Right lobe of liver (tissue), 6 donors: ENCODE data around the gene MCM6. TPM values are rescaled to one million over a fixed set of nuclear protein-coding genes. Genes with fewer than 3 reads are reported as not detected.
A peak's percentile ranks its signal among the peaks of the same experiment; 100 is the strongest.

Experiments used
- ATAC-seq, 4 donors: fragments of 200-7000 bp; cut with Tn5 transposase; one replicate each; pipeline ENCODE4 v1.9.1; 2020; ENCODE audit warnings: mild to moderate bottlenecking in 4 of 4, moderate library complexity in 4 of 4
- DNase-seq, 3 donors: peaks; one replicate each; pipeline ENCODE4 v3.0.0-alpha.2; 2020
- H3K27ac ChIP-seq, 3 donors: fragments of 200-600 bp; one replicate each; pipeline ENCODE4 v1.8.0; 2022
- H3K27me3 ChIP-seq, 2 donors: fragments of 200-600 bp; one replicate each; pipeline ENCODE4 v1.8.0; 2022
- H3K36me3 ChIP-seq, 4 donors: fragments of 200-600 bp; sonication (generic) in 1 of 4; one replicate each; pipeline versions ENCODE4 v1.5.1 to v1.8.0; 2017 to 2022; ENCODE audit warnings: control low read depth in 1 of 4
- H3K4me1 ChIP-seq, 4 donors: fragments of 200-600 bp; sonication (generic) in 1 of 4; one replicate each; pipeline versions ENCODE4 v1.5.1 to v1.8.0; 2017 to 2022; ENCODE audit warnings: control low read depth in 1 of 4
- H3K4me3 ChIP-seq, 3 donors: fragments of 200-600 bp; one replicate each; pipeline ENCODE4 v1.8.0; 2022
- H3K9me3 ChIP-seq, 4 donors: fragments of 200-600 bp; sonication (generic) in 1 of 4; one replicate each; pipeline versions ENCODE4 v1.5.1 to v1.8.0; 2017 to 2022; ENCODE audit warnings: control low read depth in 1 of 4
- POLR2A ChIP-seq: fragments of 450-650 bp; IDR thresholded peaks from one replicate; pipeline ENCODE4 v1.6.1; 2017; ENCODE audit warnings: antibody characterized with exemption, mild to moderate bottlenecking
- WGBS: methylation state at CpG from one replicate; pipeline ENCODE4 v1.1.6; 2018; ENCODE audit warnings: low coverage, low lambda C conversion rate; ENCODE audit not compliant: insufficient coverage; ENCODE audit errors: missing lambda C conversion rate; 5-methylcytosine and 5-hydroxymethylcytosine counted together
- intact Hi-C, 2 donors: fragments of 100-400 bp; cut with DNase I; formaldehyde crosslinking; loops; one replicate each; pipeline versions ENCODE4 v1.11.2 to v1.14.1; 2022
- total RNA-seq, 6 experiments: library from RNA; depleted of rRNA in 2 of 6; stranded (reverse); fragments of >200 nt in 2 of 6; fragmentation: NEBNext Ultra II Directional in 3 of 6; extraction: Animal tissue kit (Norgen Biotek cat#: 25700) in 3 of 6; gene quantifications; one replicate each; pipeline versions ENCODE4 v1.1.0 to v1.2.4, GENCODE V29; 2016 to 2023
- TF ChIP-seq, protein P1 (sequence below), 4 donors: fragments of 200-600 bp in 3 of 4; fragments of 450-650 bp in 1 of 4; IDR thresholded peaks; one replicate each; pipeline versions ENCODE4 v1.5.1 to v1.8.0; 2016 to 2022; ENCODE audit warnings: antibody characterized with exemption in 4 of 4, mild to moderate bottlenecking in 2 of 4
- donor health status: DM: no; HTN: yes; CAD: no.
- donor health status: DM: no; HTN: no; CAD: no.
- donor health status: DM: no; HTN: no; CAD: no.
- donor health status: DM: no; HTN: yes; CAD: no.
- donor health status: DM: no; HTN: yes; CAD: no.

The MCM6 gene
- total RNA-seq, 6 experiments from 2014 or later, result 1.5 to 13.2 (median 4.7) TPM

DNA sequence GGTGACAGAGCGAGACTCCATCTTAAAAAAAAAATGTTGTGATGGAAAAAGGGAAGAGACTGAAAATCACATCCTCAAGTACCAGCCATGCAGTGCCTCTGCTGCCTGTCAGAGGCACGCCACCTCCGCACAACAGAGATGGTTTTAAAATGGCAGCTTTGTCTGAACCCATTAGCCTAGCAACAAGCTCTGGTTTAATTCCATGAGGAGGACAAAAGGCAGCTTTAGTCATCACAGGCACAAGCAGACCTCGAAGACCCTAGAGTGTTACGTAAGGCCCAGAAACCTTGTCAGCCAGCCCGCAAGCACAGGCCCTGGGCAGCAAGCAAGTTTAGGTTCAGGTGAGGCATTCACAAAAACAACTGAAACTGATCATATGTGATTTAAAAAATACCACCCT, 49.7 kb downstream of the MCM6 start:
- no peak overlapping the region for H3K4me3 ChIP-seq
- no peaks in the 10 kb centered on the region for H3K36me3 ChIP-seq
- TF ChIP-seq, protein P1, sequence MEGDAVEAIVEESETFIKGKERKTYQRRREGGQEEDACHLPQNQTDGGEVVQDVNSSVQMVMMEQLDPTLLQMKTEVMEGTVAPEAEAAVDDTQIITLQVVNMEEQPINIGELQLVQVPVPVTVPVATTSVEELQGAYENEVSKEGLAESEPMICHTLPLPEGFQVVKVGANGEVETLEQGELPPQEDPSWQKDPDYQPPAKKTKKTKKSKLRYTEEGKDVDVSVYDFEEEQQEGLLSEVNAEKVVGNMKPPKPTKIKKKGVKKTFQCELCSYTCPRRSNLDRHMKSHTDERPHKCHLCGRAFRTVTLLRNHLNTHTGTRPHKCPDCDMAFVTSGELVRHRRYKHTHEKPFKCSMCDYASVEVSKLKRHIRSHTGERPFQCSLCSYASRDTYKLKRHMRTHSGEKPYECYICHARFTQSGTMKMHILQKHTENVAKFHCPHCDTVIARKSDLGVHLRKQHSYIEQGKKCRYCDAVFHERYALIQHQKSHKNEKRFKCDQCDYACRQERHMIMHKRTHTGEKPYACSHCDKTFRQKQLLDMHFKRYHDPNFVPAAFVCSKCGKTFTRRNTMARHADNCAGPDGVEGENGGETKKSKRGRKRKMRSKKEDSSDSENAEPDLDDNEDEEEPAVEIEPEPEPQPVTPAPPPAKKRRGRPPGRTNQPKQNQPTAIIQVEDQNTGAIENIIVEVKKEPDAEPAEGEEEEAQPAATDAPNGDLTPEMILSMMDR (IDR thresholded peaks at IDR 0.05), result no peak
- TF ChIP-seq POLR2A, result no peak
- H3K4me1 ChIP-seq, result no peaks in the 10 kb centered on the region
- no peaks in the 10 kb centered on the region for H3K27me3 ChIP-seq
- no peak overlapping the region for H3K27ac ChIP-seq
- intact Hi-C loops, result no loop called here
- ATAC-seq, result no peak
- WGBS, result 64% methylated on average over 4 of the region's 6 CpGs
- DNase-seq, result no peak
- H3K9me3 ChIP-seq, result no peaks in the 10 kb centered on the region

- no peak overlapping the region for H3K4me3 ChIP-seq
- DNase-seq (no peak), ATAC-seq (peak in 2 of 4 donors; percentile 23 to 24)
- TF ChIP-seq POLR2A, result no peak
- H3K9me3 ChIP-seq, result no peaks in the 10 kb centered on the region
- intact Hi-C loops, result no loop called here
- WGBS, result 25% methylated on average over 5 of the region's 11 CpGs
- H3K36me3 ChIP-seq, result no peaks in the 10 kb centered on the region
- H3K27me3 ChIP-seq, result no peaks in the 10 kb centered on the region
- no peak overlapping the region for H3K27ac ChIP-seq
- H3K4me1 ChIP-seq, result no peaks in the 10 kb centered on the region
Observed at GRCh38 chr2:135825550-135826176, 50.6 kb downstream of the MCM6 start.

- no peak for TF ChIP-seq POLR2A
- TF ChIP-seq, protein P1 (IDR thresholded peaks at IDR 0.05), result no peak
- ATAC-seq, result no peak
- no peaks in the 10 kb centered on the region for H3K36me3 ChIP-seq
Observed at GRCh38 chr2:135825131-135825530, 51.1 kb downstream of the MCM6 start.

GRCh38 chr2:135822855-135823254, 53.4 kb downstream of the MCM6 start:
- Histone ChIP-seq H3K9me3 (no peaks in the 10 kb centered on the region), H3K27ac (no peak overlapping the region), H3K4me1 (no peaks in the 10 kb centered on the region), H3K27me3 (no peaks in the 10 kb centered on the region), H3K36me3 (no peaks in the 10 kb centered on the region), H3K4me3 (no peak overlapping the region)
- DNase-seq, result no peak
- intact Hi-C loops, result no loop called here
- ATAC-seq, result no peak
- 100% methylated on average over 1 of the region's 1 CpG for WGBS
- no peak for TF ChIP-seq POLR2A
- TF ChIP-seq, protein P1 (IDR thresholded peaks at IDR 0.05), result no peak

More at GRCh38 chr2:135825131-135825530, 51.1 kb downstream of the MCM6 start:
- Histone ChIP-seq H3K4me1 (no peaks in the 10 kb centered on the region), H3K27me3 (no peaks in the 10 kb centered on the region), H3K4me3 (no peak overlapping the region), H3K27ac (no peak overlapping the region), H3K9me3 (no peaks in the 10 kb centered on the region)
- intact Hi-C loops, result no loop called here
- no peak for DNase-seq
- WGBS, result 82% methylated on average over 6 of the region's 9 CpGs

DNA sequence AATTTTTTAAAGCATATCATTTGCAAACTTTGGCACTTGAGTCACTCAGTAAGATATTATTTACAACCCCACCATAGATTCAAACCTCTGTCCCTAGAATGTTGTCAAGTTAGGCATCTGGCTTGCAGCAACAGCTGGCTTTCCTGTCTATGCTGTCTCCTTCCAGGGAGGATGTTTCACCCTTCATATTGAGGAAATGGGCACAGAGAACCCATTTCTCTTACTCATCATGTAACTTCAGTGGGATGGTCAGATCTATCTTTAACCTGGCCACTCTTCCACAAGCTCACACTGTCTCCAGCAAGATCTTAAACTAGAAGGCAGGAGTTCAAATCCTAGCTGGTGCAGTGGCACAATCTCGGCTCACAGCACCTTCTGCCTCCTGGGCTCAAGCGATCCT, 55.1 kb downstream of the MCM6 start:
- Histone ChIP-seq H3K36me3 (no peaks in the 10 kb centered on the region), H3K27me3 (no peaks in the 10 kb centered on the region), H3K4me3 (no peak overlapping the region), H3K27ac (no peak overlapping the region), H3K9me3 (no peaks in the 10 kb centered on the region), H3K4me1 (no peaks in the 10 kb centered on the region)
- ATAC-seq (no peak), DNase-seq (no peak)
- intact Hi-C loops, result no loop called here
- WGBS, result 75% methylated on average over 2 of the region's 2 CpGs
- TF ChIP-seq, protein P1 (IDR thresholded peaks at IDR 0.05), result no peak
- no peak for TF ChIP-seq POLR2A
